ENCODE measurements around the gene CBLL1.

The CBLL1 gene

DNA sequence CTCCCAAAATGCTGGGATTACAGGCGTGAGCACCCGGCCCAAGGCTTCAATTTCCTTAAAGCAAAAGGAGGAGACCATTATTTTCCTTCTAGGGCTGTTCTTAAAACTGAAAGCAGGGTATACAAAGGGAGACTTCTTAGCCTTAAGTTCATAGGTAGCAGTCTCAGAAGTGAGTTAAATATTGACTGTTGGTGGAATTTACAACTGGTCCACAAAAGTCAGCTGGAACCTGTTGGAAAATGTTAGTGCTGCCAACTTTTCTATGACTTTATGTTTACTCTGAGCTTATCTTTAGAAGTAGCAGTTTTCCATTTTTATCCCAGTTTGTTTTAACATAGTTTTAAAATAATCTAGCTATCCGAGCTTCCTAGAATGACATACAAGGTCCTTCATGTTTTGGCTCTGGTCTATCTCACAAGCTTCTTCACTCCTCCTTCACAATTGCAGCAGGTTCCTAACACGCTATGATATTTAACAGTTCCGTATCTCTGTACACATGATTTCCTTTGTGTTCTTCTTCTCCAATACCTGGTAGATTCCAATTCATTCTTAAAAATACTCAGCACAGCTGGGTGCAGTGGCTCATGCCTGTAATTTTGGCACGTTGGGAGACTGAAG lies 55.8 kb downstream of the CBLL1 start:
- Histone ChIP-seq H3K36me3 (ENCODE audit: control insufficient read depth in 4 of 4, insufficient read depth in 4 of 4, low read length in 3 of 4) (no peaks in the 10 kb centered on the region), H3K9me3 (ENCODE audit: control extremely low read depth in 1 of 5, control insufficient read depth in 4 of 5, insufficient read depth in 2 of 5, low read depth in 1 of 5, low read length in 4 of 5) (no peaks in the 10 kb centered on the region), H3K4me1 (ENCODE audit: control extremely low read depth in 1 of 4, control insufficient read depth in 4 of 4, insufficient read depth in 4 of 4, low read length in 3 of 4) (no peaks in the 10 kb centered on the region), H3K4me3 (ENCODE audit: control insufficient read depth in 1 of 7, extremely low read depth in 1 of 7, insufficient read depth in 4 of 7, low read depth in 2 of 7, low read length in 6 of 7) (no peak overlapping the region), H3K27ac (ENCODE audit: insufficient read depth in 1 of 2, low read depth in 1 of 2, low read length in 2 of 2, poor library complexity in 1 of 2, severe bottlenecking in 2 of 2) (no peak overlapping the region), H3K27me3 (replicated peaks in 2 of 5; ENCODE audit: control insufficient read depth in 4 of 5, insufficient read depth in 5 of 5, low read length in 4 of 5) (no peaks in the 10 kb centered on the region)
- POLR2A ChIA-PET = no interaction called here
- 100% methylated on average over 4 of the region's 6 CpGs for WGBS (ENCODE audit: insufficient coverage)
- CTCF ChIA-PET = interaction anchor here (1.2 kb wide), 1 partner anchor 33 kb away, joined by 3 read pairs; no protein-coding TSS in a partner anchor
- DNase-seq = no peak

DNA sequence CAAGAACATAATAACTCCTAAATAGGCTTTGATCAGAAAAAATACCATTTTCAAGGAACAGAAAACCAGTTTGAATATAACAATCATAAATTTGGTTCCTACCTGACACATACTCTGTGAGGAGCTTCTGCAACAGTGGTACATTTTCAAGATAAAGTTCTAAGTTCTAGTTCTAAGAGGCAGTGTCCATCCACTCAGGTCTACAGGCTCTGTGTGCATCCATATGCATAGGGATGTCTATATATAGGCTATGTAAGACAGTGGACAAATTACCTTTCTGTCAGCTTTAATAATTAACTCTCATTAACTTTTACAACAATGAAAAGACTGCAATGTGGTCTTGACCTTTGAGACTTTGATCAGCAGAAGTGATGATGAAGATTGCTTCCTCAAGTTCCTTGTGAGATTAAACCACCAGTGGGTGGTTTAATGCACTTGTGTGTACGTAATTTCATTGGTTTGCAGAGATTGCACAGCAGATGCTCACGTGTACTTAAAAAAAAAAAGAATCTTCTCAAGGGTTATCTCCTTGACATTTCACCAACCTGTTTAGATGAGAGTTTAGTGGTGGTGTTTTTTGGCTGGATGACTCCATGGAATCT lies 59.2 kb downstream of the CBLL1 start, which contains the start of gene SLC26A3:
Gene SLC26A3, minus strand, starts transcription at position 215 of the 602 bp plus-strand sequence. CDS start 8,714 bp downstream, outside the sequence.
- DNase-seq = no peak
- WGBS (ENCODE audit: insufficient coverage) = no CpG with 5 or more reads among the region's 2 CpGs
- H3K4me3 ChIP-seq (ENCODE audit: control insufficient read depth in 1 of 7, extremely low read depth in 1 of 7, insufficient read depth in 4 of 7, low read depth in 2 of 7, low read length in 6 of 7) = no peak within 1 kb of the TSS
- ChIA-PET POLR2A (no interaction called here), CTCF (no interaction called here)
- no peaks in the 10 kb centered on the region for H3K4me1 ChIP-seq (ENCODE audit: control extremely low read depth in 1 of 4, control insufficient read depth in 4 of 4, insufficient read depth in 4 of 4, low read length in 3 of 4)
- H3K27ac ChIP-seq (ENCODE audit: insufficient read depth in 1 of 2, low read depth in 1 of 2, low read length in 2 of 2, poor library complexity in 1 of 2, severe bottlenecking in 2 of 2) = no peak within 1 kb of the TSS
- H3K36me3 ChIP-seq (ENCODE audit: control insufficient read depth in 4 of 4, insufficient read depth in 4 of 4, low read length in 3 of 4) = no peaks in the 10 kb centered on the region
- H3K27me3 ChIP-seq (replicated peaks in 2 of 5; ENCODE audit: control insufficient read depth in 4 of 5, insufficient read depth in 5 of 5, low read length in 4 of 5) = no peaks in the 10 kb centered on the region
- no peaks in the 10 kb centered on the region for H3K9me3 ChIP-seq (ENCODE audit: control extremely low read depth in 1 of 5, control insufficient read depth in 4 of 5, insufficient read depth in 2 of 5, low read depth in 1 of 5, low read length in 4 of 5)

DNA sequence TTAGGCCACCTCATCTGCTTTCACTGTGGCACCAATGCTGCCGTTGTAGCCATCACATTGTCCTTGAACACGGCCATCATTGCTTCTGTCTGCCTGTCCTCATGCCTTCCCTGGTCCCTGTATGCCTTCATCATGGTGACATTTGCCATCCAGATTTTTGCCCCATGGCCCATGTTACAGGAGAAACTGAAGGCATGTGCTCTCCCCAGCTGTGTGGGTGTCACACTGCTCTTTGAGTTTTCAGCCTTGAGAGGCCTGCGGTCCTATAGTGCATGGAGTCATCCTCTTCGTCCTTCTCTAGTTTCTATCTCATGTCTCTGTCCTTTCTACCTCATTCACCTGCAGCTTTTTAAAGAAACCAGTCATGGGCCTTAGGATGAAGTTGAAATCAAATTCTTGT lies 65.2 kb downstream of the CBLL1 start:
- H3K4me1 ChIP-seq (ENCODE audit: control extremely low read depth in 1 of 4, control insufficient read depth in 4 of 4, insufficient read depth in 4 of 4, low read length in 3 of 4) = no peaks in the 10 kb centered on the region
- no peaks in the 10 kb centered on the region for H3K9me3 ChIP-seq (ENCODE audit: control extremely low read depth in 1 of 5, control insufficient read depth in 4 of 5, insufficient read depth in 2 of 5, low read depth in 1 of 5, low read length in 4 of 5)
- POLR2A ChIA-PET = no interaction called here
- no peaks in the 10 kb centered on the region for H3K27me3 ChIP-seq (replicated peaks in 2 of 5; ENCODE audit: control insufficient read depth in 4 of 5, insufficient read depth in 5 of 5, low read length in 4 of 5)
- no peak overlapping the region for H3K4me3 ChIP-seq (ENCODE audit: control insufficient read depth in 1 of 7, extremely low read depth in 1 of 7, insufficient read depth in 4 of 7, low read depth in 2 of 7, low read length in 6 of 7)
- DNase-seq = no peak
- CTCF ChIA-PET = interaction anchor here (1.0 to 1.1 kb wide), 2 partner anchors 16 to 64 kb away, joined by 3 to 4 read pairs; no protein-coding TSS in a partner anchor
- no peaks in the 10 kb centered on the region for H3K36me3 ChIP-seq (ENCODE audit: control insufficient read depth in 4 of 4, insufficient read depth in 4 of 4, low read length in 3 of 4)
- 98% methylated on average over 3 of the region's 4 CpGs for WGBS (ENCODE audit: insufficient coverage)
- H3K27ac ChIP-seq (ENCODE audit: insufficient read depth in 1 of 2, low read depth in 1 of 2, low read length in 2 of 2, poor library complexity in 1 of 2, severe bottlenecking in 2 of 2) = no peak overlapping the region

DNA sequence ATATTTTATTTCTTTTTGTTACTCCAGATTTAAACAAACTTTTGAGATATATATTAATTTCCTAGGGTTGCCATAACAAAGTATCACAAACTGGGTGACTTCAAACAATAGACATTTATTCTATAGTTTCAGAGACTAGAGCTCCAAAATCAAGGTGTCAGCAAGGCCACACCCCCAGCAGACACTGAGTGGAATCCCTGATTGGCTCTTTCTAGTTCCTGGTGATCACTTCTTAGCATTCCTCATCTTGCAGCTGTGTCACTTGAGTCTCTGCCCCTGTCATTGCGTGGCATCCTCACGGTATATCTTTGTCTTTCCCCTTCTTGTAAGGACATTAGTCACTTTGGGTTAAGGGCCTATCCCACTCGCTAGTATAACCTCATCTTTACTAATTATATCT lies 66.7 kb downstream of the CBLL1 start:
- DNase-seq = no peak
- Histone ChIP-seq H3K36me3 (ENCODE audit: control insufficient read depth in 4 of 4, insufficient read depth in 4 of 4, low read length in 3 of 4) (no peaks in the 10 kb centered on the region), H3K27me3 (replicated peaks in 2 of 5; ENCODE audit: control insufficient read depth in 4 of 5, insufficient read depth in 5 of 5, low read length in 4 of 5) (no peaks in the 10 kb centered on the region), H3K4me1 (ENCODE audit: control extremely low read depth in 1 of 4, control insufficient read depth in 4 of 4, insufficient read depth in 4 of 4, low read length in 3 of 4) (no peaks in the 10 kb centered on the region), H3K4me3 (ENCODE audit: control insufficient read depth in 1 of 7, extremely low read depth in 1 of 7, insufficient read depth in 4 of 7, low read depth in 2 of 7, low read length in 6 of 7) (no peak overlapping the region), H3K9me3 (ENCODE audit: control extremely low read depth in 1 of 5, control insufficient read depth in 4 of 5, insufficient read depth in 2 of 5, low read depth in 1 of 5, low read length in 4 of 5) (no peaks in the 10 kb centered on the region), H3K27ac (ENCODE audit: insufficient read depth in 1 of 2, low read depth in 1 of 2, low read length in 2 of 2, poor library complexity in 1 of 2, severe bottlenecking in 2 of 2) (no peak overlapping the region)
- WGBS (ENCODE audit: insufficient coverage) = no CpG with 5 or more reads among the region's 3 CpGs
- ChIA-PET CTCF (interaction anchor here (0.7 kb wide), 1 partner anchor 58 kb away, joined by 3 read pairs; no protein-coding TSS in a partner anchor), POLR2A (no interaction called here)
